NB4 (cell line): ENCODE results near the gene VPS54.

Source experiments
- CTCF ChIP-seq: IDR thresholded peaks from one replicate; pipeline ENCODE4 v1.5.1; 2012; ENCODE audit warnings: low read depth, low read length
- MYC ChIP-seq: IDR thresholded peaks from 2 replicates; pipeline ENCODE4 v1.6.1; 2011; ENCODE audit warnings: low read depth, low read length
- POLR2A ChIP-seq: IDR thresholded peaks from 2 replicates; pipeline ENCODE4 v1.6.1; 2011; ENCODE audit warnings: mild to moderate bottlenecking; ENCODE audit not compliant: insufficient read length; ENCODE audit errors: extremely low read depth

- TF ChIP-seq POLR2A: no peak
- no peak for TF ChIP-seq CTCF
- TF ChIP-seq MYC: no peak
Observed at GRCh38 chr2:63981702-63982103, 37.5 kb downstream of the VPS54 start.
